OCI-LY7 (cell line): ENCODE measurements around the gene CTNND2. TPM values are rescaled to one million over a fixed set of nuclear protein-coding genes. Genes with fewer than 3 reads are reported as not detected.

ENCODE experiments used
- BruUV-seq: library from RNA; stranded (reverse); fragments of 400-500 nt; replicated peaks from 2 replicates; lab custom pipeline; 2021; lab: Mats Ljungman, UMichigan
- CTCF ChIA-PET: fragments of 300-600 bp; sonication (Branson Sonifier 250); formaldehyde crosslinking; loops from one replicate; lab custom pipeline; 2022; ENCODE audit warnings: antibody characterized with exemption; ENCODE audit not compliant: unreplicated experiment; lab: Charles Lee
- POLR2A ChIA-PET: fragments of 300-600 bp; sonication (Branson Sonifier 250); formaldehyde crosslinking; loops from one replicate; lab custom pipeline; 2022; ENCODE audit warnings: antibody characterized with exemption; lab: Charles Lee
- DNase-seq: peaks from one replicate; pipeline ENCODE4 v3.0.0-alpha.2; 2015; ENCODE audit warnings: low spot score
- H2AFZ ChIP-seq: fragments of 200-600 bp; sonication (generic), shearing (Covaris generic); 2 replicates; pipeline ENCODE4 v1.6.1; 2014; ENCODE audit warnings: mild to moderate bottlenecking, antibody characterized with exemption, low read length, moderate library complexity
- H3K27ac ChIP-seq: fragments of 200-600 bp; sonication (generic); 2 replicates; pipeline ENCODE4 v1.5.1; 2014; ENCODE audit warnings: mixed run types, low read depth, mild to moderate bottlenecking, moderate library complexity, low read length, inconsistent platforms; ENCODE audit not compliant: poor library complexity, severe bottlenecking
- H3K36me3 ChIP-seq: fragments of 200-600 bp; sonication (generic); 2 replicates; pipeline ENCODE4 v1.6.1; 2014; ENCODE audit warnings: mild to moderate bottlenecking, antibody characterized with exemption, low read length, moderate library complexity, mixed read lengths; ENCODE audit not compliant: insufficient read depth
- H3K4me1 ChIP-seq: fragments of 200-600 bp; sonication (generic); 2 replicates; pipeline ENCODE4 v1.5.1; 2014; ENCODE audit warnings: mild to moderate bottlenecking, low read length; ENCODE audit not compliant: insufficient read depth, poor library complexity, severe bottlenecking
- H3K4me2 ChIP-seq: fragments of 200-600 bp; sonication (generic); 2 replicates; pipeline ENCODE4 v1.6.1; 2014; ENCODE audit warnings: mild to moderate bottlenecking, low read length
- H3K4me3 ChIP-seq: fragments of 200-600 bp; sonication (generic); 2 replicates; pipeline ENCODE4 v1.5.1; 2014; ENCODE audit warnings: mild to moderate bottlenecking, low read depth, low read length; ENCODE audit not compliant: poor library complexity, severe bottlenecking
- H3K79me2 ChIP-seq: fragments of 200-600 bp; sonication (generic); 2 replicates; pipeline ENCODE4 v1.6.1; 2016; ENCODE audit warnings: low read depth, mild to moderate bottlenecking, low read length, moderate library complexity, mixed read lengths; ENCODE audit not compliant: insufficient read depth
- H3K9me2 ChIP-seq: fragments of 200-600 bp; sonication (generic); 2 replicates; pipeline ENCODE4 v1.6.1; 2016; ENCODE audit warnings: mild to moderate bottlenecking, low read length, mixed read lengths; ENCODE audit not compliant: insufficient read depth
- H3K9me3 ChIP-seq: fragments of 200-600 bp; sonication (generic); 2 replicates; pipeline ENCODE4 v1.6.1; 2014; ENCODE audit warnings: mild to moderate bottlenecking, mixed run types, low read length, mixed read lengths
- H4K20me1 ChIP-seq: fragments of 200-600 bp; sonication (generic); 2 replicates; pipeline ENCODE4 v1.6.1; 2014; ENCODE audit warnings: mild to moderate bottlenecking, antibody characterized with exemption, low read length, moderate library complexity, mixed read lengths; ENCODE audit not compliant: insufficient read depth
- CTCF ChIP-seq: fragments of 200-600 bp; sonication (generic); conservative IDR thresholded peaks from 2 replicates; pipeline ENCODE4 v1.5.1; 2014; ENCODE audit warnings: mild to moderate bottlenecking, antibody characterized with exemption, low read length, moderate library complexity, mixed read lengths
- EZH2phosphoT487 ChIP-seq: fragments of 200-600 bp; sonication (generic); IDR thresholded peaks from 2 replicates; pipeline ENCODE4 v1.6.1; 2018; ENCODE audit warnings: low read depth, borderline replicate concordance, mild to moderate bottlenecking, mixed run types, antibody characterized with exemption, low read length, moderate library complexity, mixed read lengths
- intact Hi-C: fragments of 100-400 bp; cut with micrococcal nuclease; formaldehyde crosslinking; loops from one replicate; pipeline ENCODE4 v1.10.0; 2022; ENCODE audit not compliant: unreplicated experiment
- total RNA-seq, 2 experiments: library from RNA; depleted of rRNA in 1 of 2; stranded (reverse); fragments of >200 nt in 1 of 2; shearing (Covaris generic) in 1 of 2; gene quantifications; 2 replicates each; pipeline ENCODE4 v1.2.3, GENCODE V29; 2014 to 2022

The CTNND2 gene
- total RNA-seq, 2 experiments from 2014 or later = not detected

GRCh38 chr5:11385901-11386293, 518.3 kb downstream of the CTNND2 start:
- Histone ChIP-seq H3K4me2 (no peak overlapping the region), H3K36me3 (no peaks in the 10 kb centered on the region), H4K20me1 (no peaks in the 10 kb centered on the region), H3K9me3 (no peaks in the 10 kb centered on the region), H3K79me2 (no peaks in the 10 kb centered on the region), H3K27ac (no peak overlapping the region), H3K4me1 (no peaks in the 10 kb centered on the region), H3K4me3 (no peak overlapping the region), H3K9me2 (no peaks in the 10 kb centered on the region), H2AFZ (no peak overlapping the region)
- no peak for TF ChIP-seq CTCF
- no peak for TF ChIP-seq EZH2phosphoT487
- CTCF ChIA-PET = no interaction called here
- DNase-seq = no peak
- POLR2A ChIA-PET = no interaction called here
- intact Hi-C loops = no loop called here
- BruUV-seq = no TSS peak

- Histone ChIP-seq H4K20me1 (no peaks in the 10 kb centered on the region), H2AFZ (no peak overlapping the region), H3K4me3 (no peak overlapping the region), H3K79me2 (no peaks in the 10 kb centered on the region), H3K27ac (no peak overlapping the region), H3K36me3 (no peaks in the 10 kb centered on the region), H3K4me2 (no peak overlapping the region), H3K4me1 (no peaks in the 10 kb centered on the region), H3K9me3 (no peaks in the 10 kb centered on the region), H3K9me2 (no peaks in the 10 kb centered on the region)
- intact Hi-C loops = no loop called here
- ChIA-PET CTCF (no interaction called here), POLR2A (no interaction called here)
- no peak for DNase-seq
- BruUV-seq = no TSS peak
- no peak for TF ChIP-seq CTCF
- no peak for TF ChIP-seq EZH2phosphoT487
Observed at GRCh38 chr5:11385251-11385900, 518.9 kb downstream of the CTNND2 start.

- Histone ChIP-seq H3K4me1 (no peaks in the 10 kb centered on the region), H3K4me2 (no peak overlapping the region), H3K79me2 (no peaks in the 10 kb centered on the region), H4K20me1 (no peaks in the 10 kb centered on the region), H3K27ac (no peak overlapping the region), H3K36me3 (no peaks in the 10 kb centered on the region), H3K4me3 (no peak overlapping the region), H3K9me3 (no peaks in the 10 kb centered on the region), H3K9me2 (no peaks in the 10 kb centered on the region), H2AFZ (no peak overlapping the region)
- DNase-seq = no peak
- TF ChIP-seq CTCF (no peak), EZH2phosphoT487 (no peak)
- POLR2A ChIA-PET = interaction anchor here (0.7 kb wide), 1 partner anchor 43 kb away, joined by 4 read pairs; no protein-coding TSS in a partner anchor
- intact Hi-C loops = no loop called here
- CTCF ChIA-PET = no interaction called here
- BruUV-seq = no TSS peak
Observed at GRCh38 chr5:11384441-11385250, 519.6 kb downstream of the CTNND2 start.
